ENCODE data around the gene HPSE2.

The HPSE2 gene

GRCh38 chr10:98814470-98814869, 421.2 kb downstream of the HPSE2 start:
- no peak overlapping the region for H3K4me2 ChIP-seq (ENCODE audit: low read depth, low read length, poor library complexity, severe bottlenecking)
- no peaks in the 10 kb centered on the region for H3F3A ChIP-seq (ENCODE audit: insufficient read depth)
- H3K9me2 ChIP-seq (replicated peaks; ENCODE audit: insufficient read depth, low read length) = no peaks in the 10 kb centered on the region
- TF ChIP-seq CTCF (IDR thresholded peaks at IDR 0.05; ENCODE audit: insufficient read depth, low read length, poor library complexity, severe bottlenecking) = no peak
- TF ChIP-seq EZH2phosphoT487 (conservative IDR thresholded peaks at IDR 0.05; ENCODE audit: low read length) = no peak
- no peak overlapping the region for H3K4me3 ChIP-seq (ENCODE audit: insufficient read depth, low read length, poor library complexity, severe bottlenecking)
- H3K27ac ChIP-seq (ENCODE audit: low read depth, low read length) = no peak overlapping the region
- no peaks in the 10 kb centered on the region for H4K20me1 ChIP-seq (ENCODE audit: low read depth, low read length)
- H3K9me3 ChIP-seq (ENCODE audit: insufficient read depth, low read length) = no peaks in the 10 kb centered on the region
- no peak overlapping the region for H3K9ac ChIP-seq (ENCODE audit: low read length)
- no peaks in the 10 kb centered on the region for H3K79me2 ChIP-seq (ENCODE audit: insufficient read depth, low read length)
- no peaks in the 10 kb centered on the region for H3K36me3 ChIP-seq (ENCODE audit: low read length)
- H3K27me3 ChIP-seq (ENCODE audit: low read length) = no peaks in the 10 kb centered on the region
- H2AFZ ChIP-seq (ENCODE audit: low read depth, low read length, severe bottlenecking) = no peak overlapping the region

DNA sequence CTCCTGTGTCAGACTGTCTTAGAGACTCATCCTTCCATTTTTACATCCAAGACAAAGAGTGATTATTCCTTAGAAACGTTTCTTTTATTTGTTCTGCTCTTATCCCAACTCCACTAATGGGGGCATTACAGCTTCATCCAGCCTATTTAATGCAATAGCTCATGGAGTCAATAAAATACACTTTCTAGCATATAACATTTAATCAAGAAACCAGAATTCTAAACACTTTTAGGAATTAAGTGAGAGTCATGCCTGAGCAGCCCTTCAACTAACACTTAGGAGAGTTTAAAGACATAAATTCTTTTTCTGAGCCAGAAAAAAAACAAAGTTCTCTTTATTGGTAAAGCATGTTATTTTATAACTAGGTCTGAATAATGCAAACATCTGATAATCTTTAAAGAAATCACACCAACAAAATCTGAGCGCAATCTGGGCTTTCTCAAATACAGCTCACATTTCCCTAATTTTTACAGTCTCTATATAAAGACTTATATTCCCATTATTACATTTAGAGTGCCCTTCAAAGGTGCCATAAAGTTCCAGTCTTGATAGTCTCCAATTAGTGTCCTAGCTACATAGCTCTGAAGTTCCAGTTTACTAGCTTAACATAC, 427.3 kb downstream of the HPSE2 start:
- Histone ChIP-seq H4K20me1 (ENCODE audit: low read depth, low read length) (no peaks in the 10 kb centered on the region), H3K36me3 (ENCODE audit: low read length) (no peaks in the 10 kb centered on the region), H3K79me2 (ENCODE audit: insufficient read depth, low read length) (no peaks in the 10 kb centered on the region), H3F3A (ENCODE audit: insufficient read depth) (no peaks in the 10 kb centered on the region), H3K27ac (ENCODE audit: low read depth, low read length) (no peak overlapping the region), H2AFZ (ENCODE audit: low read depth, low read length, severe bottlenecking) (no peak overlapping the region), H3K9me3 (ENCODE audit: insufficient read depth, low read length) (no peaks in the 10 kb centered on the region), H3K9me2 (replicated peaks; ENCODE audit: insufficient read depth, low read length) (no peaks in the 10 kb centered on the region), H3K4me3 (ENCODE audit: insufficient read depth, low read length, poor library complexity, severe bottlenecking) (no peak overlapping the region), H3K27me3 (ENCODE audit: low read length) (no peaks in the 10 kb centered on the region), H3K9ac (ENCODE audit: low read length) (no peak overlapping the region), H3K4me2 (ENCODE audit: low read depth, low read length, poor library complexity, severe bottlenecking) (no peak overlapping the region)
- TF ChIP-seq EZH2phosphoT487 (conservative IDR thresholded peaks at IDR 0.05; ENCODE audit: low read length) = no peak
- TF ChIP-seq CTCF (IDR thresholded peaks at IDR 0.05; ENCODE audit: insufficient read depth, low read length, poor library complexity, severe bottlenecking) = no peak

GRCh38 chr10:98800263-98800662, 435.4 kb downstream of the HPSE2 start:
- H3K27ac ChIP-seq (ENCODE audit: low read depth, low read length) = no peak overlapping the region
- no peak overlapping the region for H3K9ac ChIP-seq (ENCODE audit: low read length)
- H3K27me3 ChIP-seq (ENCODE audit: low read length) = no peaks in the 10 kb centered on the region
- H3K4me3 ChIP-seq (ENCODE audit: insufficient read depth, low read length, poor library complexity, severe bottlenecking) = no peak overlapping the region
- no peaks in the 10 kb centered on the region for H3F3A ChIP-seq (ENCODE audit: insufficient read depth)
- H3K4me2 ChIP-seq (ENCODE audit: low read depth, low read length, poor library complexity, severe bottlenecking) = no peak overlapping the region
- no peak overlapping the region for H2AFZ ChIP-seq (ENCODE audit: low read depth, low read length, severe bottlenecking)
- no peaks in the 10 kb centered on the region for H4K20me1 ChIP-seq (ENCODE audit: low read depth, low read length)
- no peaks in the 10 kb centered on the region for H3K79me2 ChIP-seq (ENCODE audit: insufficient read depth, low read length)
- no peaks in the 10 kb centered on the region for H3K9me3 ChIP-seq (ENCODE audit: insufficient read depth, low read length)
- TF ChIP-seq CTCF (IDR thresholded peaks at IDR 0.05; ENCODE audit: insufficient read depth, low read length, poor library complexity, severe bottlenecking) (no peak), EZH2phosphoT487 (conservative IDR thresholded peaks at IDR 0.05; ENCODE audit: low read length) (no peak)
- no peaks in the 10 kb centered on the region for H3K36me3 ChIP-seq (ENCODE audit: low read length)
- no peaks in the 10 kb centered on the region for H3K9me2 ChIP-seq (replicated peaks; ENCODE audit: insufficient read depth, low read length)
